ENCODE measurements around the gene CPED1.
"Not testable (repeated sequence)": the region's sequence is repeated elsewhere in the genome, so short reads cannot be mapped to it uniquely, and the experiment has no call there.

CPED1 gene

GRCh38 chr7:121262969-121263368 lies 274.5 kb downstream of the CPED1 start:
- DNase-seq: no peak

GRCh38 chr7:121266307-121266894 lies 277.9 kb downstream of the CPED1 start:
- no peak for DNase-seq

GRCh38 chr7:121267612-121268011 lies 279.1 kb downstream of the CPED1 start:
- DNase-seq: no peak

GRCh38 chr7:121269798-121270197 lies 281.3 kb downstream of the CPED1 start:
- DNase-seq: no peak

GRCh38 chr7:121271098-121271497 lies 282.6 kb downstream of the CPED1 start:
- no peak for DNase-seq

- no peak for DNase-seq
Observed at GRCh38 chr7:121271916-121272315, 283.4 kb downstream of the CPED1 start.

GRCh38 chr7:121272676-121273075 lies 284.2 kb downstream of the CPED1 start:
- no peak for DNase-seq

GRCh38 chr7:121273467-121274167 lies 285.1 kb downstream of the CPED1 start:
- DNase-seq: no peak

GRCh38 chr7:121274467-121274866 lies 286.0 kb downstream of the CPED1 start:
- no peak for DNase-seq

GRCh38 chr7:121275204-121275603 lies 286.7 kb downstream of the CPED1 start:
- no peak for DNase-seq

GRCh38 chr7:121276313-121276712 lies 287.8 kb downstream of the CPED1 start:
- DNase-seq: no peak

- DNase-seq: no peak
Observed at GRCh38 chr7:121278120-121279021, 289.9 kb downstream of the CPED1 start.

GRCh38 chr7:121279060-121279620 lies 290.6 kb downstream of the CPED1 start:
- DNase-seq: no peak

GRCh38 chr7:121279822-121280221 lies 291.3 kb downstream of the CPED1 start:
- DNase-seq: no peak

GRCh38 chr7:121280656-121281055 lies 292.1 kb downstream of the CPED1 start:
- DNase-seq: no peak

- DNase-seq: no peak
Observed at GRCh38 chr7:121282129-121282528, 293.6 kb downstream of the CPED1 start.

GRCh38 chr7:121285066-121285667 lies 296.7 kb downstream of the CPED1 start:
- DNase-seq: no peak

GRCh38 chr7:121286186-121286585 lies 297.7 kb downstream of the CPED1 start:
- no peak for DNase-seq

- no peak for DNase-seq
Observed at GRCh38 chr7:121286742-121287734, 298.5 kb downstream of the CPED1 start.

- DNase-seq: no peak
Observed at GRCh38 chr7:121288894-121289293, 300.4 kb downstream of the CPED1 start.

- not testable (repeated sequence) for DNase-seq
Observed at GRCh38 chr7:121289930-121290329, 301.4 kb downstream of the CPED1 start.
